HS-5 (cell line): Measurements from ENCODE around the gene BCAP29.
A peak's percentile ranks its signal among the peaks of the same experiment; 100 is the strongest.
"Not testable (repeated sequence)": the region's sequence is repeated elsewhere in the genome, so short reads cannot be mapped to it uniquely, and the experiment has no call there.

ENCODE experiments used
- DNase-seq: peaks from one replicate; pipeline ENCODE4 v3.0.0-alpha.2; 2012; ENCODE audit warnings: low read depth

The BCAP29 gene

DNA sequence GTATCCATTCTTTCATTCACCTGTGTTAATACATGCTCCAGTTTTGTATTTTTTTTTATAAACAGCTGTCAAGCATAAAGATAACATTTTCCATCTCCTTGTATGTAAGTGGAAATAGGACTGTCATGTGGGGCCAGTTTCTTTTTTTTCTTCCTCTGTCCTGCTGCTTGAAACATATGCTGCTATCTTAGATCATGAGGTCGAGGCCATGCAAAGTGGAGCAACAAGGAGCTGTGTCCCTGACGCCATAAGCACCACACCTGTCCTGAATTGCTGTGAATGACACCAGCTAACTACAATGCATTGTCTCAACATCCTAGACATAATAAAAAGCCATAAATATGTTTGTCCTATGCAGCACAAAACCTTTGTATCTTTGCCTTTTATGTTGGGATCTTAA is 42.8 kb downstream of the BCAP29 start:
- DNase-seq, result no peak

DNA sequence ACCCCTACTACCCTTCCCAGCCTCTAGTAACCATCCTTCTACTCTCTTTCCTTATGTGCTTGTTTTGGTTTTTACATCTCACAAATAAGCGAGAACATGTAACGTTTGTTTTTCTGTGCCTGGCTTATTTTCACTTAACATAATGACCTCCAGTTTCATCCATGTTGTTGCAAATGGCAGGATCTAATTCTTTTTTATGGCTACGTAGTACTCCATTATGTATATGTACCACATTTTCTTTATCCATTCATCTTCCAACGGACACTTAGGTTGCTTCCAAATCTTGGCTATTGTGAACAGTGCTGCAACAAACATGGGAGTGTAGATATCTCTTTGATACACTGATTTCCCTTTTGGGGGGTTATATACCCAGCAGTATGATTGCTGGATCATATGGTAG is 47.0 kb downstream of the BCAP29 start:
- no peak for DNase-seq

DNA sequence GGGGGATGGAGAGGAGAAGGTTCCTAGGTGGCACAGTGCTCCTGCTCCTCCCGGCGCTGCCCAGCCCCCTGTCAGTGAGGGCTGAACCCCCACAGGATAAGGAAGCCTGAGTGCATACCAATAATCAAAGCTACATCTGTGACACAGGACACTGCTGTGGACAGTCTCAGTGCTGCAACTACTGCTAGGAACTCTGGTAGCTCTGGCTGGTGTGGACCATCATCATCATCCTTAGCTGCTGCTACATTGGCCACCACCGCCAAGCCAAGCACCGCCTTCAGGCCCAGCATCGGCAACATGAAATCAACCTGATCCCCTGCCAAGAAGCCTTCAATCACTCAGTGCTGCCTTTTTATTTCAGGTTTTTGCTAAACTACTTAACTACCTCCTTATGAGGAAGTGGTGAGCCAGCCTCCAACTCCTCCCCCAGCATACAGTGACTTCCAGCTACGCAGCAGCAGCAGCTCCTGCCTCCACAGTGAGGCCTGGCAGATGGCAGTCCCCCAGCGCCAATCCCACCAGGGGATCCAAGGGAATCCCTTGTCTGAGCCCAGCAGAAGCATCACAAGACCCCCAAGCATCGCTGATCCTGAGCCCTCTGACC is 48.5 kb downstream of the BCAP29 start:
- DNase-seq, result no peak

DNA sequence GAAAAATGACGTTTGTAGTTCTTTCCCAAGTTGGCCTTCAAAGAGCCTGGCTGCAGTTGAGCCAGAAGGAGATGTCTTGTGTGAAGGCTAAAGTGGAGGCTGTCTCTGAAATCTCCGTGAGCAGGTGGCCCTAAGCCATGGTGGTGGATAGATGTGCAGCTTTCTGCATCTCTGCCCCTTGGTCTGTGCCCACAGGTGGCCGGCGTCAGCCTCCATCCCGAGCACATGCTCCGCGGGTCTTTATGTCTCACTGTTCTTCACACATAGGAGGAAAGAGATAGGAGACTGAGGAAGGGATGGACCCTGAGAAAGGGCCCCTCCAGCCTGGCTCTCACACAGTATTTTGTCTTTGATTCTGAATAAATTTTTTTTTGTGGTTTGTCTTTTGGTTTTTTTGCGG is 50.3 kb downstream of the BCAP29 start:
- no peak for DNase-seq

DNA sequence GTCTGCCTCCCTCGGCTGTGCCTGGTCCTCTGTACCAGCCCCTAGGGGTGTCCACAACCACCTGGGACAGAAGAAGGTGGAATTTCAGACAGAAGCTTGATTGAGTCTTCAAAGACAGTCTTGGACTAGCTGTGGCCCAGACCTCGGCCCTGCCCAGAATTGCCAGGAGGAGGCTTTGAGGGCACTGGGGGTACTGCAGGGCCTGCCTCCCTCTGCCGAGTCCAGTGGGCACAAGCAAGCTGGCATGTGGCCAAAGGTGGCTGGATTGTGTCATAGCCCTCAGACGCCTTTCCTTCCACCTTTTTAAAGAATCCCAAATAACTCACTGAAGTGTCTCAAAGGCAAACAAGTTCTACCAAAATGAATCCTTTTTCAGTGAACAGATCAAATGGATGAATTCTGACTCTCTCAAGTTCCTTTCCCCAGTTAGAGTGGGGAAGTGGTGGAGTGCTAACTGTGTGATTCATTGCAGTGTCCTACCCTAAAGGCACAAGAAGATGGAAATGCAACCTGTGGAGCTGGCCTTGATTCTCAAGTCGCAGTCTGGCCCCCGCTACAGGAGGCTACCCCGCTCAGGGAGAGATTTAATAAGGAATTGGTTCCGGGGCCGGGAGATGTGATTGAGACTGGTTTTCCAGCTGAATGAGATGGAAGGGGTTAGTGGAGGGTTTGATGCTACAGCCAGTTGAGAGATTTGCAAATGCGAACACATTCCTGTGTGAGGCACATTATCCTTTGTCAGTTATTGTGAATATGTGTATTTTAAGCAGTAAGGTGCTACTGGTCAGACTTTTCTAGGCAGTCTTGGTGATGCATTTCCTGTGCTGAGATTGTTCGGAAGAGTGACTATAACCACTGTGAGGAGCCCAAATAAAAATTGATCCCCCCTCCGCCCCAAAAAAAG is 51.8 kb downstream of the BCAP29 start:
- DNase-seq, result no peak

DNA sequence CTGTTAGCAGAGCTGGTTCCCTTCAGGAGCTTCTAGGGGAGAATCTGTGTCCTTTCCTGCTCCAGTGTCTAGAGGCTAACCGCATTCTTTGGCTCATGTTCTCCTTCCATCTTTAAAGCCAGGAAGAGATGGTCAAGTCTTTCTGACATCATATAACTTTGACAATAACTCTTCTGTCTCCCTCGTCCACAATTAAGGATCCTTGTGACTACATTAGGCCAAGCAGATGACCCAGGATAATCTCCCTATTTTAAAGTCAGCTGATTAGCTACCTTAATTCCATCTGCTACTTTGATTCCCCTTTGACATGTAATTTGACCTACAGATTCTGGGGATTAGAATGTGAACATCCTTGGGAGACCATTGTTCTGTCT is 52.4 kb downstream of the BCAP29 start:
- DNase-seq, result no peak

DNA sequence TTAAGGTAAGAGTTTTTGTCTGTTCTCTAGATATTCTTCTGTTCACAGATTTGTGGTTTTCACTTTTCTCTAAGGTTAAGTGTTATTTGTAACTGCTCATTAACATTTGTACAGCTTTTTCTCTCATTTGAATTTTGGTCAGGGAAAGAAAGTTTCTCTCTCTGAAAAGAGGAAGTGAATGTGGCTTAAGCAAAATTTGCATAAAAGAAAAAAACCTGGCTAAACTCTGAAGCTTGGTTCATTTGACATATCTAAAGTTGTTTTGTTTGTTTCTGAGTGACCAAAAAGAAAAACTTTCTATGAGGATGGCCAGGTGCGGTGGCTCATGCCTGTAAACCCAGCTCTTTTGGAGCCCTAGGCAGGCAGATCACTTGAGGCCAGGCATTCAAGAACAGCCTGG is 58.5 kb downstream of the BCAP29 start:
- DNase-seq, result no peak

DNA sequence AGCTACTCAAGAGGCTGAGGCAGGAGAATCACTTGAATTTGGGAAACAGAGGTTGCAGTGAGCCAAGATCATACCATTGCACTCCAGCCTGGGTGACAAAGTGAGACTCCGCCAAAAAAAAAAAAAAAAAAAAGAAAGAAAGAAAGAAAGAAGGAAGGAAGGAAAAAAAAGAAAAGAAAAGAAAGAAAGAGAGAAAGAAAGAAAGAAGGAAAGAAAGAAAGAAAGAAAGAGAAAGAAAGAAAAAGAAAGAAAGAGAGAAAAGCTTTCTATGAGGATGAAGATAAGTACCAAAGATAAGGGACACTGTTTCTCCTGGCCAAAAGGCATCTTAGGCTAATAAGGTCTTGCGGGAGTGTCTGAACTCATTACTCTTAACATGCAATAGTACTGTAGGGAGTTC is 59.0 kb downstream of the BCAP29 start:
- DNase-seq, result not testable (repeated sequence)

DNA sequence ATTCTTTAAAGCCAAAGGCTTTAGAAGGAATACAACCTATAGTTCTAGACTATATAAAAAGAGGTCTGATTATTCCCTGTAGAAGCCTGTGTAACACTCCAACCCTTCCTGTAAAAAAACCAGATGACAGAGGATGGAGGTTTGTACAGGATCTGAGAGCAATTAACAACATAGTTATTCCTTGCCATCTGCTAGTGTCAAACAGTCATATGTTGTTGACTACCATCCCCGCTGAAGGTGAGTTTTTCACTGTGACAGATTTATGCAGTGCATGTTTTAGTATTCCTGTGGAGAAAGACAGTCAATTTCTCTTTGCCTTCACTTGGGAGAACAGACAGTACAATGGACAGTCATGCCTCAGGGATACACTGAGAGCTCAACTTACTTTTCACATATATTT is 61.6 kb downstream of the BCAP29 start:
- DNase-seq, result no peak

DNA sequence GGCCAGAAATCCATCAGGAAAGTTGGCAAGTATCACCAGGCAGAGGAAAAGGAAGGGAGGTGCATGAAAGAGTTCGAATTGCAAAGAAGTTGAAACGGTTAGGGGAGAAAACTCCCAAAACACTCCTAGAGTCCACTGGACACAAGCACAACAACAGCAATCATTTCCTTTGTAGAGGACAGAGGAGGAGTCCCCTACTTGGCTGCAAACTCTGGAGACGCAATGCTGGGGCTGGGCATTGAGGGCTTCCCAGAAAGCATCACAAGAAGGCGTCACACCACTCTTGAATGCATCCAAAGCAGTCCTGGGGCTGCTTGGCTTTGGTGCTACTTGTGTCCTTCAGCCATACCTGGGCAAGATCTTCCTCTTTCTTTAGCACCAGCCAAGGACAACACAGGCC is 62.5 kb downstream of the BCAP29 start:
- DNase-seq, result no peak

DNA sequence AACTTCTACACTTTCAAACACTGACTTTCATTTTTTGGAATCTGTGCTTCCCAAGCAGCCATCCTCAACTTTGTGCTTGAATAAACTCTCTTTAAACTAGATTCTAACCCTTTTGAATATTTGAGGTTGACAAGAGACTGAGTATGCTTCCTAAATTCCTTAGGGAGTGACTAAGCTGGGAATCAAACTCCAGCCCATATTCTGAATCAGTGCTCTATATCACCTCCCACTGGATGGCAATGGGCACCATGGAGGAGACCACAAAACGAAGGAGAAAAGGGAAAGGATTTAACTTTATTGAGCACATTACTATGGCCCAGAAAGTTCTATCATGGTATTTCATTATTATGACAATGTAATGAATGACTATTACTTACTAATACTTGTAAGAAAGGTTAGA is 63.4 kb downstream of the BCAP29 start:
- DNase-seq, result peak; percentile 34

DNA sequence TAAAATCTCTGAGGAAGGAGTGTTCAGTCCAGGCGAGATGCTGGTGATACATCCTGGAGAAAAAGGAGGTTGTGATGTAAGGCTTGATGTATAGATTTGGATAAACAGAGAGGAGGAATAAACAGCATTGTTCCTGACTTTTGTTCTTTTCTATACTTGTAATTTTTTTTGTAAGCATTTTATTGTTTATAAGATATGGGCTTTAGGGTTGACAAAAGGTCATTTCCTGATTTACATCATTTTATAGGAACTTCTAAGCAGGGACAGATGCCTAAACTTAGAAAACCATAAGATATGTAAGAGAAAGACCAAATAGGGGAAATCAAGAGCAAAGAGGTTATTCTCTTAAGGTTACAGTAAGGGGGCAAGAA is 63.9 kb downstream of the BCAP29 start:
- DNase-seq, result no peak

DNA sequence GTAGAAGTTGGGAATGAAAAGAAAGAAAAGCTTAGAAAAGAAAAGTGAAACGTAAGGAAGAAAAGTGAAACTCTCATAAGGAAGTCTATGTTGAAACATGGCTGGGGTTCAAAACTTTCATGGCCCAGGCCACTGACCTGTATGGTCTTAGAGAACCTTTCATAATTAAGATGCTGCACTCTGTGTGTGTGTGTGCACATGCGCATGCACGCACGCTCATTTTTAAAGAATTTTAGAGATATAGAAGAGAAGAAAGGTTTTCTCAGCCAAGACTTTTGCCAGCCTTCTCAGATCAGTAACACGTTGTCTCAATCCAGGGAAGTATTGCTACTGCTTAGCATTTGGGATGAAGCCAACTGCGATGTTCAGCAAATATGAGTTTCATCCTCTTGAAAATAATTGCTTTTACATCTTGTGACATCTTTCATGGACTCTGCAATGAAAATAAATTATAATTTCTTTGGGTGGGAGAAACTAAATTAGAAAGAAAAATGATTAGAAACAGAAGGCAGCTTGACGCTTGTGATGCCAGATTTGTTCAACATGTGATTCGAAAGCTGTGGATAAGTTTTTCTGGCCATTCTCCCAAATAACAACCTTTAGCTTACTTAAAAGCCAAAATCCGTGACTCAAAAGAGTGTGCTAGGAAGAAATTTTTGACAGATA is 64.4 kb downstream of the BCAP29 start:
- no peak for DNase-seq

DNA sequence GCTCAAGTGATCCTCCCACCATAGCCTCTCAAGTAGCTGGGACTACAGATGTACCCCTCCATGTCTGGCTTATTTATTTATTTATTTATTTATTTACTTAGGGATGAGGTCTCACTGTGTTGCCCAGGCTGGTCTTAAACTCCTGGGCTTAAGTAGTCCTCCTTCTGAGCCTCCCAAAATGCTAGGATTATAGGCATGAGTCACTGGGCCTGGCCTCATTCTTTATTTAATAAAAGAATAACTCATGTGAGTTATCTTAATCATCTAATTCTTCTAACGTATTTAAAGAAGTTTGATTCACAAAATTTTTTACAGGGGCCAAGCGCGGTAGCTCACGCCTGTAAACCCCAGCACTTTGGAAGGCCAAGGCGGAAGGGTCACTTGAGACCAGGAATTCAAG is 72.6 kb downstream of the BCAP29 start:
- DNase-seq, result no peak

DNA sequence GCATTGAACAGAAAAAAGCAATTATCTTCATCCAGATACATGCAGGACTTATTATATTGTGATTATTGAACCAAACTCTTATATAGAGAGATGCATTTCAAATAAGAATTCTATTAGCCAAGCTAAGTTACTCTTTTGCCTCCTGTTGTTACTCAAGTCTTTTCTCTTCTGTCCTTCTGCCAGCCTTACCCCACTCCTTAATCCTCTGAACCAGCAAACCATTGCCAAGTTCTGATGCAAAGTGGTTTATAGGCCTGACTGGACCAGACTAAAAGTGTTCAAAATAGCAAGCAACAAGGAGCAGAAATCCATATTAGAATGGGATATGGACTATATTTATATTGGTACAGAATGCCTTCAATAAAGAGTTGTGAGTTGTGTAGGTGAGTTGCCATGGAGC is 78.4 kb downstream of the BCAP29 start:
- no peak for DNase-seq

DNA sequence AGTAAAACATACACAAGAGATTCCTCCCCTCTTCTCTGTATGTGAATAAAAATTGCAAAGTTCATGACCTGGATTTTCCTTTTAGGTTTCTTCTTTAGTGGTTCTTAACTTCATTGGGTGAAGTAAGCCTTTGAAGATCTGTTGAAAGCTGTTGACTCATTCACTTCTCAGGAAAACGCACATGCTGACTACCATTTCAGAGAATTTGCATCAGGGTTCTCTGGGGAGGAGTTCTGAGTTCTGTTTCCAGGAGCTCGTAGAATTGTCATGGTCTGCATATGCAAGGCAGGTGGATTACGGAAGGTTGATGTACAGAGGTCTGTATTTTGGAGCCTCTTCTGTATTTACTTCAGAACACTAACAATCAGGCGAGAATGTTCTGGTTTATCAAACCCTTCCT is 79.6 kb downstream of the BCAP29 start:
- DNase-seq, result peak; percentile 70

DNA sequence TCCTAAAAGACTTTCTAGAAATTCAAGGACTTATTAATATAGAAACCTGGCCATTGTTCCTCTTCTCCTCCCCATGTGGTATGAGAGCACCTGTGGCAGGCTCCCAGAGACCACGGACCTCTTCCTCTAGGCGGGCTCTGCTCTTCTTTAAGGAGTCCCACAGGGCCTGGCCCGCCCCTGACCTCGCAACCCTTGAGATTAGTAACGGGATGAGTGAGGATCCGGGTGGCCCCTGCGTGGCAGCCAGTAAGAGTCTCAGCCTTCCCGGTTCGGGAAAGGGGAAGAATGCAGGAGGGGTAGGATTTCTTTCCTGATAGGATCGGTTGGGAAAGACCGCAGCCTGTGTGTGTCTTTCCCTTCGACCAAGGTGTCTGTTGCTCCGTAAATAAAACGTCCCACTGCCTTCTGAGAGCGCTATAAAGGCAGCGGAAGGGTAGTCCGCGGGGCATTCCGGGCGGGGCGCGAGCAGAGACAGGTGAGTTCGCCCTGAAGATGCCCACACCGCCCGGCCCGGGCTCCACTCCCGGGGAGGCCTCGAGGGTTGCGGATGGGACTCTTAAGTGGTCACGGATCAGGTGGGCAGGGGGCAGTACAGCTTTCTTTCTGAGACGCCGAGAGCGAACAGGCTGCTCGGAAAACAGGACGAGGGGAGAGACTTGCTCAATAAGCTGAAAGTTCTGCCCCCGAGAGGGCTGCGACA is 80.5 kb downstream of the BCAP29 start, which contains the start of gene SLC26A4:
SLC26A4 (plus strand) TSS at position 448 of the 700 bp plus-strand sequence. CDS start 814 bp downstream, outside the sequence.
- no peak for DNase-seq

DNA sequence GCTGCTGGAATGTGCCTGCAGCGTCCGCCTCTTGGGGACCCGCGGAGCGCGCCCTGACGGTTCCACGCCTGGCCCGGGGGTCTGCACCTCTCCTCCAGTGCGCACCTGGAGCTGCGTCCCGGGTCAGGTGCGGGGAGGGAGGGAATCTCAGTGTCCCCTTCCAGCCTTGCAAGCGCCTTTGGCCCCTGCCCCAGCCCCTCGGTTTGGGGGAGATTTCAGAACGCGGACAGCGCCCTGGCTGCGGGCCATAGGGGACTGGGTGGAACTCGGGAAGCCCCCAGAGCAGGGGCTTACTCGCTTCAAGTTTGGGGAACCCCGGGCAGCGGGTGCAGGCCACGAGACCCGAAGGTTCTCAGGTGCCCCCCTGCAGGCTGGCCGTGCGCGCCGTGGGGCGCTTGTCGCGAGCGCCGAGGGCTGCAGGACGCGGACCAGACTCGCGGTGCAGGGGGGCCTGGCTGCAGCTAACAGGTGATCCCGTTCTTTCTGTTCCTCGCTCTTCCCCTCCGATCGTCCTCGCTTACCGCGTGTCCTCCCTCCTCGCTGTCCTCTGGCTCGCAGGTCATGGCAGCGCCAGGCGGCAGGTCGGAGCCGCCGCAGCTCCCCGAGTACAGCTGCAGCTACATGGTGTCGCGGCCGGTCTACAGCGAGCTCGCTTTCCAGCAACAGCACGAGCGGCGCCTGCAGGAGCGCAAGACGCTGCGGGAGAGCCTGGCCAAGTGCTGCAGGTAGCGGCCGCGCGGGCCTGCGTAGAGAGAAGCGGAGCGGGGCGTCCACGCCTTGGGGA is 81.2 kb downstream of the BCAP29 start:
- DNase-seq, result no peak

DNA sequence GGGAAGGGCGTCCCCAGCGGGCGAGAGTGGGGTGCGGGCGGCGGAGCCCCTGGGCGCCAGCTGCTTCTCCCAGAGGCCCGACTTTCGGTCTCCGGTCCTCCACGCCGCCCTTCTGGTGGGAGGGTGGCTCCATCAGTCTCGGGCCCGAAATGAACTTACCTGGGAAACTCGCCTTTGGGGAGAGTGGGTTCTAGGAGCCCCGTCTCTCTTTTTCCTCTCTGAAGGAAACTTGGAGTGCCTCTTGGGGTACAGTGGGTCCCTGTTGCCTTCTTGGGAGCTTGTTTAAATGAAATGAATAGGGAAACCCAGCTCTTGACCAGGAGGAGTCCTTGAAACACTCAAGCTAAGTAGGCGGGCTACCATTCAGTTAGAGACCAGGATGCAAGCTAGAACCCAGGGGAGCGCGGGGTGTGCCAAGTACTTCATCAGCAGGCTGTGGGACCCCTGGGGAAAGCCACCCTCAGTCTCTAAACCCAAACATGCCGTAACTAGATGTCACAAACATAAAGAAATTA is 81.9 kb downstream of the BCAP29 start:
- DNase-seq, result no peak

DNA sequence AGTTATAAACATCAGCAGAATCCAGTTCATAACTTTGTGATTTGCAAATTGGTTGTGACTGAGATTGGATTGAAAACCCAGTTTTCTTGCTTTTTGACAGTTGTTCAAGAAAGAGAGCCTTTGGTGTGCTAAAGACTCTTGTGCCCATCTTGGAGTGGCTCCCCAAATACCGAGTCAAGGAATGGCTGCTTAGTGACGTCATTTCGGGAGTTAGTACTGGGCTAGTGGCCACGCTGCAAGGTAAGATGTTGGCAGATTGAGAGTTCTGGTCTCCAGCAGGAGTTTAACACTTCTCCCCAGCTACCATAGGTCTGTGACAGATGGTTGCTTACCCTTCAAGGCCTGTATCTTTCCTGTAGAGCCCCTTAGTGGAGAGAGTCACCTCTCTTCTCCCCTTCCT is 83.2 kb downstream of the BCAP29 start:
- no peak for DNase-seq

DNA sequence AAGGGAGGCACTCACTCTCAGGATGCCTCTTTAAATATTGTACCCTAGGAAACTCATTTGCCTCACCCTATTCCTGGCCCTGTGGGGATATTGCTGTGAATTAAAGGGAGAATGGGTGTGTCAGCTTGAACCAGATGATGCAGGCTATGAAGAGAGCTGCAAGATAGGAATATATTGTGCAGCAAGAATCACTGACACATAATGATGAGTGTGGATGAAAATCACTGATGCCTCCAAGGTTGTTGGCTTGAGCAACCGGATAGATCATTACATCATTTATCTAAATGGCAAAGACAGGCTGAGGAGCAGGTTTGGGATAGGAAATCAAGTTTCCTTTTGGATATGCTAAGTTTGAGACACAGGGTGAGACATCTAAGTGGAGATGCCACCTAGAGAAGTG is 86.7 kb downstream of the BCAP29 start:
- DNase-seq, result no peak

DNA sequence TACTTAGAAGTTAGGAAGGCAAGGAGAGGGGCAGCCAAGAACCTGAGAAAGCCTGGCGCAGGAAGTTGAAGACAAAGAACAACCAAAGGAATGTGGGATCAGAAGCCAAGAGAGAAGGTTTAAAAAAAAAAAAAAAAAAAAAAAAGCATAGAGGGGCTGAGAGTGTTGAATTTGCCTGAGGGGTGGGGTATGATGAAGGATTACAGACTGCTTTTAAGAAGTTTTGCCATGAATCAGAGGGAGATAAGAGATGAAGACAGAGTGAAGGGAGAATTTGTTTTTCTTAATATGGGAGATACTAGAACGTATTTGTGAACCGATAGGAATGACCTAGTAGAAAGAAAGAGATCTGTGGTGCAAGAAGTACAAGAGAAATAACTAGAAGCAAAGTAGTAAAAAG is 87.3 kb downstream of the BCAP29 start:
- no peak for DNase-seq
